Astrocyte (in vitro differentiated cells and primary cell): Measurements from ENCODE around the gene CNKSR1. TPM values are rescaled to one million over a fixed set of nuclear protein-coding genes. Genes with fewer than 3 reads are reported as not detected.

Source experiments
- DNase-seq: peaks from one replicate; pipeline ENCODE4 v3.0.0-alpha.2; 2010; ENCODE audit warnings: low read depth
- FAIRE-seq: peaks from 2 replicates; lab custom pipeline; 2011; peaks lifted over from hg19 to GRCh38; lab: Jason Lieb, UNC
- H2AFZ ChIP-seq: 2 replicates; pipeline ENCODE4 v1.6.0; 2012; ENCODE audit warnings: low read depth, low read length, inconsistent platforms
- H3K27ac ChIP-seq: 2 replicates; pipeline ENCODE4 v1.5.1; 2011; ENCODE audit warnings: low read depth, low read length, inconsistent platforms
- H3K27me3 ChIP-seq: 2 replicates; pipeline ENCODE4 v1.6.0; 2011; ENCODE audit warnings: low read length, inconsistent platforms; ENCODE audit not compliant: insufficient read depth
- H3K36me3 ChIP-seq: 2 replicates; pipeline ENCODE4 v1.5.1; 2011; ENCODE audit warnings: low read length, inconsistent platforms; ENCODE audit not compliant: insufficient read depth
- H3K4me1 ChIP-seq: 2 replicates; pipeline ENCODE4 v1.5.1; 2011; ENCODE audit warnings: low read length, inconsistent platforms; ENCODE audit not compliant: insufficient read depth
- H3K4me2 ChIP-seq: 2 replicates; pipeline ENCODE4 v1.6.0; 2012; ENCODE audit warnings: low read length, inconsistent platforms
- H3K4me3 ChIP-seq: 2 replicates; pipeline ENCODE4 v1.5.1; 2011; ENCODE audit warnings: low read depth, mild to moderate bottlenecking, low read length, inconsistent platforms; ENCODE audit not compliant: insufficient read depth
- H3K79me2 ChIP-seq: 2 replicates; pipeline ENCODE4 v1.6.0; 2012; ENCODE audit warnings: mild to moderate bottlenecking, low read length, inconsistent platforms; ENCODE audit not compliant: insufficient read depth
- H3K9ac ChIP-seq: 2 replicates; pipeline ENCODE4 v1.6.0; 2012; ENCODE audit warnings: mild to moderate bottlenecking, low read length, inconsistent platforms
- H3K9me3 ChIP-seq: 2 replicates; pipeline ENCODE4 v1.5.1; 2012; ENCODE audit warnings: low read depth, mild to moderate bottlenecking, low read length, inconsistent platforms; ENCODE audit not compliant: insufficient read depth
- H4K20me1 ChIP-seq: 2 replicates; pipeline ENCODE4 v1.6.0; 2012; ENCODE audit warnings: low read length, inconsistent platforms; ENCODE audit not compliant: insufficient read depth
- H3K27ac Mint-ChIP-seq: one replicate; pipeline ENCODE4 v1.8.0; 2021; ENCODE audit warnings: mild to moderate bottlenecking, mixed read lengths; ENCODE audit not compliant: unreplicated experiment
- H3K27me3 Mint-ChIP-seq: one replicate; pipeline ENCODE4 v1.8.0; 2021; ENCODE audit warnings: low read depth, mixed read lengths; ENCODE audit not compliant: unreplicated experiment
- H3K36me3 Mint-ChIP-seq: one replicate; pipeline ENCODE4 v1.8.0; 2021; ENCODE audit warnings: low read depth, mixed read lengths; ENCODE audit not compliant: unreplicated experiment
- H3K4me1 Mint-ChIP-seq: one replicate; pipeline ENCODE4 v1.8.0; 2021; ENCODE audit warnings: low read depth, mixed read lengths; ENCODE audit not compliant: unreplicated experiment
- H3K4me3 Mint-ChIP-seq: one replicate; pipeline ENCODE4 v1.8.0; 2021; ENCODE audit warnings: mild to moderate bottlenecking, moderate library complexity, mixed read lengths; ENCODE audit not compliant: unreplicated experiment
- H3K9me3 Mint-ChIP-seq: one replicate; pipeline ENCODE4 v1.8.0; 2021; ENCODE audit warnings: mild to moderate bottlenecking, mixed read lengths; ENCODE audit not compliant: unreplicated experiment
- EZH2 ChIP-seq: IDR thresholded peaks from 2 replicates; pipeline ENCODE4 v1.6.1; 2012; ENCODE audit warnings: mild to moderate bottlenecking, low read length, inconsistent platforms; ENCODE audit not compliant: insufficient read depth
- total RNA-seq: library from RNA; stranded (reverse); gene quantifications from 2 replicates; pipeline ENCODE4 v1.2.1, GENCODE V29; 2021
- TF ChIP-seq, protein P1 (sequence below): IDR thresholded peaks from 2 replicates; pipeline ENCODE4 v1.5.1; 2011; ENCODE audit warnings: low read depth, mild to moderate bottlenecking, inconsistent platforms, low read length, moderate library complexity; ENCODE audit not compliant: insufficient read depth

CNKSR1 gene
- total RNA-seq, 1 donor from 2014 or later, result 5.0 TPM

- peak within 1 kb of the TSS; percentile 89 for H3K4me3 Mint-ChIP-seq
- peak within 1 kb of the TSS; percentile 74 for H3K27ac ChIP-seq
- peaks cover 20% of the 10 kb centered on the region for H3K79me2 ChIP-seq
- peaks cover 16% of the 10 kb centered on the region for H3K4me1 ChIP-seq
- no peaks in the 10 kb centered on the region for H3K36me3 ChIP-seq
- H3K36me3 Mint-ChIP-seq, result no peaks in the 10 kb centered on the region
- H2AFZ ChIP-seq, result peak within 1 kb of the TSS; percentile 96
- no peak within 1 kb of the TSS for H3K27ac Mint-ChIP-seq
- TF ChIP-seq, protein P1, sequence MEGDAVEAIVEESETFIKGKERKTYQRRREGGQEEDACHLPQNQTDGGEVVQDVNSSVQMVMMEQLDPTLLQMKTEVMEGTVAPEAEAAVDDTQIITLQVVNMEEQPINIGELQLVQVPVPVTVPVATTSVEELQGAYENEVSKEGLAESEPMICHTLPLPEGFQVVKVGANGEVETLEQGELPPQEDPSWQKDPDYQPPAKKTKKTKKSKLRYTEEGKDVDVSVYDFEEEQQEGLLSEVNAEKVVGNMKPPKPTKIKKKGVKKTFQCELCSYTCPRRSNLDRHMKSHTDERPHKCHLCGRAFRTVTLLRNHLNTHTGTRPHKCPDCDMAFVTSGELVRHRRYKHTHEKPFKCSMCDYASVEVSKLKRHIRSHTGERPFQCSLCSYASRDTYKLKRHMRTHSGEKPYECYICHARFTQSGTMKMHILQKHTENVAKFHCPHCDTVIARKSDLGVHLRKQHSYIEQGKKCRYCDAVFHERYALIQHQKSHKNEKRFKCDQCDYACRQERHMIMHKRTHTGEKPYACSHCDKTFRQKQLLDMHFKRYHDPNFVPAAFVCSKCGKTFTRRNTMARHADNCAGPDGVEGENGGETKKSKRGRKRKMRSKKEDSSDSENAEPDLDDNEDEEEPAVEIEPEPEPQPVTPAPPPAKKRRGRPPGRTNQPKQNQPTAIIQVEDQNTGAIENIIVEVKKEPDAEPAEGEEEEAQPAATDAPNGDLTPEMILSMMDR, result peak; percentile 57
- no peak for TF ChIP-seq EZH2
- H3K27me3 ChIP-seq, result no peaks in the 10 kb centered on the region
- no peaks in the 10 kb centered on the region for H4K20me1 ChIP-seq
- peak within 1 kb of the TSS; percentile 88 for H3K4me2 ChIP-seq
- peaks cover 2% of the 10 kb centered on the region for H3K4me1 Mint-ChIP-seq
- H3K4me3 ChIP-seq, result peak within 1 kb of the TSS; percentile 68
- FAIRE-seq, result peak; percentile 58
- no peaks in the 10 kb centered on the region for H3K9me3 ChIP-seq
- no peaks in the 10 kb centered on the region for H3K9me3 Mint-ChIP-seq
- peak within 1 kb of the TSS; percentile 94 for H3K9ac ChIP-seq
- DNase-seq, result peak; percentile 78
- H3K27me3 Mint-ChIP-seq, result no peaks in the 10 kb centered on the region
These were observed 7.4 kb upstream of the CNKSR1 start, which contains the start of gene ZNF593 for GRCh38 chr1:26169669-26170471. Gene ZNF593, plus strand, starts transcription at chr1:26169908. Its CDS starts 76 bp downstream, at chr1:26169984.

DNA sequence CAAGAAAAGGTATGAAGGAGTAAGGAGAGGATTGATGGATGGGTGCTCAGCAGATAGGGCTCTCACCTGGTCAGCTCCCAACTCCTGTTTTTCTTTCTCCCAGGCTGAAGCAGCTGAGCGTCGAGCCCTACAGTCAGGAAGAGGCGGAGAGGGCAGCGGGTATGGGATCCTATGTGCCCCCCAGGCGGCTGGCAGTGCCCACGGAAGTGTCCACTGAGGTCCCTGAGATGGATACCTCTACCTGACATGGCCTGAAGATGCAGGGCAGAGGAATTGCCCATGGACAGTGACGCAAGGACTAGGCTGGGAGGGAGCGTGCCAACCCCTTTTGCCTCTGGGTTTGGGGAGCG lies 6.8 kb upstream of the CNKSR1 start:
- H2AFZ ChIP-seq, result peak overlapping the region; percentile 96
- Mint-ChIP-seq H3K4me3 (peak overlapping the region; percentile 89), H3K9me3 (no peaks in the 10 kb centered on the region), H3K36me3 (no peaks in the 10 kb centered on the region), H3K27me3 (no peaks in the 10 kb centered on the region), H3K27ac (no peak overlapping the region), H3K4me1 (no peaks in the 10 kb centered on the region)
- peak overlapping the region; percentile 88 for H3K4me2 ChIP-seq
- H4K20me1 ChIP-seq, result no peaks in the 10 kb centered on the region
- TF ChIP-seq EZH2, result no peak
- TF ChIP-seq, protein P1, result no peak
- no peak for DNase-seq
- peaks cover 20% of the 10 kb centered on the region for H3K79me2 ChIP-seq
- H3K9ac ChIP-seq, result peak overlapping the region; percentile 94
- H3K36me3 ChIP-seq, result no peaks in the 10 kb centered on the region
- H3K27me3 ChIP-seq, result no peaks in the 10 kb centered on the region
- peak overlapping the region; percentile 68 for H3K4me3 ChIP-seq
- no peaks in the 10 kb centered on the region for H3K9me3 ChIP-seq
- peaks cover 13% of the 10 kb centered on the region for H3K4me1 ChIP-seq
- no peak for FAIRE-seq
- H3K27ac ChIP-seq, result peak overlapping the region; percentile 74
